SK-N-SH treated with all-trans-retinoic acid at 6 μM for 48 hours (cell line): ENCODE measurements around the gene MEIS1.

ENCODE experiments used
- OSR1 ChIP-seq: fragments of 250-450 bp; sonication (Bioruptor Pico); IDR thresholded peaks from 2 replicates; pipeline ENCODE4 v1.8.0; 2022; ENCODE audit warnings: moderate library complexity, mild to moderate bottlenecking, inconsistent platforms
- PATZ1 ChIP-seq: fragments of 250-450 bp; sonication (Bioruptor Pico); IDR thresholded peaks from 2 replicates; pipeline ENCODE4 v1.8.0; 2020; ENCODE audit warnings: mild to moderate bottlenecking, moderate library complexity, borderline replicate concordance
- PPARA ChIP-seq: fragments of 250-450 bp; sonication (Bioruptor Pico); IDR thresholded peaks from 2 replicates; pipeline ENCODE4 v1.5.0; 2020; ENCODE audit warnings: mild to moderate bottlenecking, borderline replicate concordance
- RARB ChIP-seq: fragments of 250-450 bp; sonication (Bioruptor Pico); IDR thresholded peaks from 2 replicates; pipeline ENCODE4 v1.8.0; 2021; ENCODE audit warnings: mild to moderate bottlenecking, moderate library complexity
- SNAI2 ChIP-seq: fragments of 250-450 bp; sonication (Bioruptor Pico); IDR thresholded peaks from 2 replicates; pipeline ENCODE4 v1.5.0; 2020; ENCODE audit warnings: mild to moderate bottlenecking, moderate library complexity
- TCF4 ChIP-seq: fragments of 250-450 bp; sonication (Bioruptor Pico); IDR thresholded peaks from 2 replicates; pipeline ENCODE4 v1.8.0; 2021; ENCODE audit warnings: mild to moderate bottlenecking, moderate library complexity, borderline replicate concordance
- TOX ChIP-seq: fragments of 250-450 bp; sonication (Bioruptor Pico); IDR thresholded peaks from 2 replicates; pipeline ENCODE4 v1.8.0; 2021; ENCODE audit warnings: mild to moderate bottlenecking, moderate library complexity, borderline replicate concordance
- TSHZ2 ChIP-seq: fragments of 250-450 bp; sonication (Bioruptor Pico); IDR thresholded peaks from 2 replicates; pipeline ENCODE4 v1.5.0; 2020; ENCODE audit warnings: mild to moderate bottlenecking, moderate library complexity
- ZC3H10 ChIP-seq: fragments of 250-450 bp; sonication (Bioruptor Pico); IDR thresholded peaks from 2 replicates; pipeline ENCODE4 v1.5.1; 2021; ENCODE audit warnings: mild to moderate bottlenecking, moderate library complexity
- ZFP3 ChIP-seq: fragments of 250-450 bp; sonication (Bioruptor Pico); IDR thresholded peaks from 2 replicates; pipeline ENCODE4 v1.5.0; 2020; ENCODE audit warnings: mild to moderate bottlenecking, moderate library complexity
- ZNF70 ChIP-seq: fragments of 450-650 bp; formaldehyde crosslinking; IDR thresholded peaks from 2 replicates; pipeline ENCODE4 v1.5.0; 2020; ENCODE audit warnings: mild to moderate bottlenecking, moderate library complexity
- TF ChIP-seq, protein P1 (sequence below): fragments of 250-450 bp; sonication (Bioruptor Pico); IDR thresholded peaks from 2 replicates; pipeline ENCODE4 v1.5.1; 2021; ENCODE audit warnings: mild to moderate bottlenecking, moderate library complexity
- TF ChIP-seq, protein P2 (sequence below): fragments of 250-450 bp; sonication (Bioruptor Pico); IDR thresholded peaks from 2 replicates; pipeline ENCODE4 v1.5.1; 2020; ENCODE audit warnings: low read depth, mild to moderate bottlenecking, moderate library complexity
- TF ChIP-seq, protein P3 (sequence below): fragments of 250-450 bp; sonication (Bioruptor Pico); IDR thresholded peaks from 2 replicates; pipeline ENCODE4 v1.8.0; 2021; ENCODE audit warnings: low read depth, mild to moderate bottlenecking, moderate library complexity, borderline replicate concordance

- TF ChIP-seq ZFP3 (CRISPR knock-in tag) (no peak), RARB (no peak), TSHZ2 (CRISPR knock-in tag) (no peak), PPARA (no peak), SNAI2 (CRISPR knock-in tag) (no peak), TOX (CRISPR knock-in tag) (no peak), PATZ1 (CRISPR knock-in tag) (no peak), ZNF70 (CRISPR knock-in tag) (no peak), TCF4 (CRISPR knock-in tag) (no peak), ZC3H10 (no peak), OSR1 (CRISPR knock-in tag) (no peak)
- TF ChIP-seq, protein P1, sequence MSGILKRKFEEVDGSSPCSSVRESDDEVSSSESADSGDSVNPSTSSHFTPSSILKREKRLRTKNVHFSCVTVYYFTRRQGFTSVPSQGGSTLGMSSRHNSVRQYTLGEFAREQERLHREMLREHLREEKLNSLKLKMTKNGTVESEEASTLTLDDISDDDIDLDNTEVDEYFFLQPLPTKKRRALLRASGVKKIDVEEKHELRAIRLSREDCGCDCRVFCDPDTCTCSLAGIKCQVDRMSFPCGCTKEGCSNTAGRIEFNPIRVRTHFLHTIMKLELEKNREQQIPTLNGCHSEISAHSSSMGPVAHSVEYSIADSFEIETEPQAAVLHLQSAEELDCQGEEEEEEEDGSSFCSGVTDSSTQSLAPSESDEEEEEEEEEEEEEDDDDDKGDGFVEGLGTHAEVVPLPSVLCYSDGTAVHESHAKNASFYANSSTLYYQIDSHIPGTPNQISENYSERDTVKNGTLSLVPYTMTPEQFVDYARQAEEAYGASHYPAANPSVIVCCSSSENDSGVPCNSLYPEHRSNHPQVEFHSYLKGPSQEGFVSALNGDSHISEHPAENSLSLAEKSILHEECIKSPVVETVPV (CRISPR knock-in tag), result no peak
- TF ChIP-seq, protein P2, sequence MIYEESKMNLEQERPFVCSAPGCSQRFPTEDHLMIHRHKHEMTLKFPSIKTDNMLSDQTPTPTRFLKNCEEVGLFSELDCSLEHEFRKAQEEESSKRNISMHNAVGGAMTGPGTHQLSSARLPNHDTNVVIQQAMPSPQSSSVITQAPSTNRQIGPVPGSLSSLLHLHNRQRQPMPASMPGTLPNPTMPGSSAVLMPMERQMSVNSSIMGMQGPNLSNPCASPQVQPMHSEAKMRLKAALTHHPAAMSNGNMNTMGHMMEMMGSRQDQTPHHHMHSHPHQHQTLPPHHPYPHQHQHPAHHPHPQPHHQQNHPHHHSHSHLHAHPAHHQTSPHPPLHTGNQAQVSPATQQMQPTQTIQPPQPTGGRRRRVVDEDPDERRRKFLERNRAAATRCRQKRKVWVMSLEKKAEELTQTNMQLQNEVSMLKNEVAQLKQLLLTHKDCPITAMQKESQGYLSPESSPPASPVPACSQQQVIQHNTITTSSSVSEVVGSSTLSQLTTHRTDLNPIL (CRISPR knock-in tag), result no peak
- TF ChIP-seq, protein P3, sequence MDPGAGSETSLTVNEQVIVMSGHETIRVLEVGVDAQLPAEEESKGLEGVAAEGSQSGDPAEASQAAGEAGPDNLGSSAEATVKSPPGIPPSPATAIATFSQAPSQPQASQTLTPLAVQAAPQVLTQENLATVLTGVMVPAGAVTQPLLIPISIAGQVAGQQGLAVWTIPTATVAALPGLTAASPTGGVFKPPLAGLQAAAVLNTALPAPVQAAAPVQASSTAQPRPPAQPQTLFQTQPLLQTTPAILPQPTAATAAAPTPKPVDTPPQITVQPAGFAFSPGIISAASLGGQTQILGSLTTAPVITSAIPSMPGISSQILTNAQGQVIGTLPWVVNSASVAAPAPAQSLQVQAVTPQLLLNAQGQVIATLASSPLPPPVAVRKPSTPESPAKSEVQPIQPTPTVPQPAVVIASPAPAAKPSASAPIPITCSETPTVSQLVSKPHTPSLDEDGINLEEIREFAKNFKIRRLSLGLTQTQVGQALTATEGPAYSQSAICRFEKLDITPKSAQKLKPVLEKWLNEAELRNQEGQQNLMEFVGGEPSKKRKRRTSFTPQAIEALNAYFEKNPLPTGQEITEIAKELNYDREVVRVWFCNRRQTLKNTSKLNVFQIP (CRISPR knock-in tag), result no peak
Observed at GRCh38 chr2:66602341-66602740, 167.4 kb downstream of the MEIS1 start.
